ENCODE measurements around the gene RPL12. TPM values are rescaled to one million over a fixed set of nuclear protein-coding genes. Genes with fewer than 3 reads are reported as not detected.

Gene RPL12
- total and polyA plus RNA-seq, 2 donors (not counting 1 experiment from before 2014, with no cell fraction given) = 1,334 to 3,459 TPM

DNA sequence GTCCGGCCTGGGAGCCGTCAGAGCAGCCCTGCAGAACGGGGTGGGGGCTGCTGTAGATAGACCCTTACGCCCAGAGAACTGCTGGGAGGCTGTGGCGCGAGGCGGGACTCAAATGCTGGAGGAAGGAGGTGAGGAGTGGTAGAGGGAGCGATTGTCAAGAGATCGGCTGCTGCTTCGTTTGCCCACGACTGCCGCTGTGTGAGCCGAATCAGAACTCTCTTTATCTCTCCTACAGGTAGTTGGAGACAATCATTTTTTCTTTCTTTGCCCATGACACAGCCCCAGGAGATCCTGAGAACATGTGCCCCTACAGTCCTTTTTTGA, 26.6 kb downstream of the RPL12 start:
- Histone ChIP-seq H3K36me3 (replicated peaks in 1 of 2; ENCODE audit: control extremely low read depth in 1 of 2, control insufficient read depth in 1 of 2, extremely low read depth in 1 of 2, insufficient read depth in 2 of 2, low read length in 1 of 2) (peaks cover 0 to 8% of the 10 kb centered on the region in 2 experiments), H3K27ac (ENCODE audit: low read length in 2 of 2) (peak overlapping the region; percentile 56 to 79), H3K4me2 (replicated peaks; ENCODE audit: low read depth, low read length, poor library complexity, severe bottlenecking) (peak overlapping the region; percentile 87), H3K4me3 (ENCODE audit: control extremely low read depth in 1 of 5, extremely low read depth in 1 of 5, insufficient read depth in 1 of 5, low read depth in 2 of 5, low read length in 4 of 5) (peak overlapping the region; percentile 73 to 97 (median 86)), H3K9me3 (ENCODE audit: control extremely low read depth in 1 of 3, control insufficient read depth in 2 of 3, insufficient read depth in 1 of 3, low read length in 2 of 3) (no peaks in the 10 kb centered on the region), H3K4me1 (ENCODE audit: control insufficient read depth in 2 of 2, insufficient read depth in 2 of 2, low read length in 2 of 2) (peaks cover 19 to 24% of the 10 kb centered on the region in 2 donors), H3K9ac (ENCODE audit: low read length) (peak overlapping the region; percentile 87), H4K20me1 (ENCODE audit: control insufficient read depth, insufficient read depth, low read length, poor library complexity, severe bottlenecking) (peaks cover 9% of the 10 kb centered on the region), H3K79me2 (ENCODE audit: control insufficient read depth, insufficient read depth, low read length) (peaks cover 69% of the 10 kb centered on the region), H3K27me3 (replicated peaks in 1 of 4; ENCODE audit: control extremely low read depth in 1 of 4, control insufficient read depth in 3 of 4, insufficient read depth in 4 of 4, low read length in 3 of 4) (no peaks in the 10 kb centered on the region), H2AFZ (ENCODE audit: insufficient read depth, low read depth, low read length, poor library complexity, severe bottlenecking) (peak overlapping the region; percentile 92)
- peak overlapping the region; percentile 95 for H3K27ac Mint-ChIP-seq
- ATAC-seq (ENCODE audit: low read depth) (no peak), DNase-seq (no peak)
- H3K4me3 Mint-ChIP-seq = peak overlapping the region; percentile 99
- ChIA-PET POLR2A (interaction anchor here (0.6 to 1.8 kb wide), 4 partner anchors 26 to 643 kb away, joined by 3 to 8 read pairs (median 4); partner anchors contain the start of genes LRSAM1, RPL12 and SLC2A8), CTCF (interaction anchor here (1.0 to 1.8 kb wide), 4 partner anchors 20 to 28 kb away, joined by 3 to 5 read pairs (median 4); partner anchors contain the start of genes LRSAM1, RPL12 and SLC2A8)
- TF ChIP-seq EZH2 (IDR thresholded peaks at IDR 0.05; ENCODE audit: borderline replicate concordance, insufficient read depth, low read depth, low read length, poor library complexity, severe bottlenecking) = no peak
- TF ChIP-seq, protein P1, sequence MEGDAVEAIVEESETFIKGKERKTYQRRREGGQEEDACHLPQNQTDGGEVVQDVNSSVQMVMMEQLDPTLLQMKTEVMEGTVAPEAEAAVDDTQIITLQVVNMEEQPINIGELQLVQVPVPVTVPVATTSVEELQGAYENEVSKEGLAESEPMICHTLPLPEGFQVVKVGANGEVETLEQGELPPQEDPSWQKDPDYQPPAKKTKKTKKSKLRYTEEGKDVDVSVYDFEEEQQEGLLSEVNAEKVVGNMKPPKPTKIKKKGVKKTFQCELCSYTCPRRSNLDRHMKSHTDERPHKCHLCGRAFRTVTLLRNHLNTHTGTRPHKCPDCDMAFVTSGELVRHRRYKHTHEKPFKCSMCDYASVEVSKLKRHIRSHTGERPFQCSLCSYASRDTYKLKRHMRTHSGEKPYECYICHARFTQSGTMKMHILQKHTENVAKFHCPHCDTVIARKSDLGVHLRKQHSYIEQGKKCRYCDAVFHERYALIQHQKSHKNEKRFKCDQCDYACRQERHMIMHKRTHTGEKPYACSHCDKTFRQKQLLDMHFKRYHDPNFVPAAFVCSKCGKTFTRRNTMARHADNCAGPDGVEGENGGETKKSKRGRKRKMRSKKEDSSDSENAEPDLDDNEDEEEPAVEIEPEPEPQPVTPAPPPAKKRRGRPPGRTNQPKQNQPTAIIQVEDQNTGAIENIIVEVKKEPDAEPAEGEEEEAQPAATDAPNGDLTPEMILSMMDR (IDR thresholded peaks at IDR 0.05) = peak; percentile 1
- intact Hi-C loops (cut with micrococcal nuclease) = loop anchor here (1.0 kb wide), 5 partner anchors 27 to 257 kb away; partner anchors contain the start of genes LRSAM1, RPL12 and SLC2A8
- H3K4me1 Mint-ChIP-seq = peaks cover 36% of the 10 kb centered on the region
- no peaks in the 10 kb centered on the region for H3K9me3 Mint-ChIP-seq (ENCODE audit: insufficient read depth)
- H3K27me3 Mint-ChIP-seq = no peaks in the 10 kb centered on the region
- 0% methylated on average over 7 of the region's 13 CpGs for WGBS (ENCODE audit: insufficient coverage)
